22Rv1 (cell line): Measurements from ENCODE around the gene RSRC1.
"Not testable (repeated sequence)": the region's sequence is repeated elsewhere in the genome, so short reads cannot be mapped to it uniquely, and the experiment has no call there.

Experiments
- ZFX ChIP-seq: fragments of 450-650 bp; IDR thresholded peaks from 2 replicates; pipeline ENCODE4 v1.6.1; 2017; ENCODE audit warnings: antibody characterized with exemption, borderline replicate concordance
- TF ChIP-seq, protein P1 (sequence below): fragments of 450-650 bp; IDR thresholded peaks from 2 replicates; pipeline ENCODE4 v1.5.1; 2017; ENCODE audit warnings: mild to moderate bottlenecking

GRCh38 chr3:158549938-158550337, 440.0 kb downstream of the RSRC1 start:
- TF ChIP-seq, protein P1, sequence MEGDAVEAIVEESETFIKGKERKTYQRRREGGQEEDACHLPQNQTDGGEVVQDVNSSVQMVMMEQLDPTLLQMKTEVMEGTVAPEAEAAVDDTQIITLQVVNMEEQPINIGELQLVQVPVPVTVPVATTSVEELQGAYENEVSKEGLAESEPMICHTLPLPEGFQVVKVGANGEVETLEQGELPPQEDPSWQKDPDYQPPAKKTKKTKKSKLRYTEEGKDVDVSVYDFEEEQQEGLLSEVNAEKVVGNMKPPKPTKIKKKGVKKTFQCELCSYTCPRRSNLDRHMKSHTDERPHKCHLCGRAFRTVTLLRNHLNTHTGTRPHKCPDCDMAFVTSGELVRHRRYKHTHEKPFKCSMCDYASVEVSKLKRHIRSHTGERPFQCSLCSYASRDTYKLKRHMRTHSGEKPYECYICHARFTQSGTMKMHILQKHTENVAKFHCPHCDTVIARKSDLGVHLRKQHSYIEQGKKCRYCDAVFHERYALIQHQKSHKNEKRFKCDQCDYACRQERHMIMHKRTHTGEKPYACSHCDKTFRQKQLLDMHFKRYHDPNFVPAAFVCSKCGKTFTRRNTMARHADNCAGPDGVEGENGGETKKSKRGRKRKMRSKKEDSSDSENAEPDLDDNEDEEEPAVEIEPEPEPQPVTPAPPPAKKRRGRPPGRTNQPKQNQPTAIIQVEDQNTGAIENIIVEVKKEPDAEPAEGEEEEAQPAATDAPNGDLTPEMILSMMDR = not testable (repeated sequence)
- TF ChIP-seq ZFX = not testable (repeated sequence)
